HG03460 (cell line): ENCODE results near the gene SSUH2.
"Not testable (repeated sequence)": the region's sequence is repeated elsewhere in the genome, so short reads cannot be mapped to it uniquely, and the experiment has no call there.

ENCODE experiments used
- ATAC-seq: cut with Tn5 transposase; IDR thresholded peaks from one replicate; pipeline ENCODE4 v1.9.1; 2021; ENCODE audit not compliant: unreplicated experiment

The SSUH2 gene

GRCh38 chr3:8584661-8585060, 59.9 kb downstream of the SSUH2 start:
- no peak for ATAC-seq

- no peak for ATAC-seq
Observed at GRCh38 chr3:8581806-8582445, 62.7 kb downstream of the SSUH2 start.

GRCh38 chr3:8581373-8581772, 63.2 kb downstream of the SSUH2 start:
- no peak for ATAC-seq

GRCh38 chr3:8580434-8580833, 64.2 kb downstream of the SSUH2 start:
- not testable (repeated sequence) for ATAC-seq

GRCh38 chr3:8579943-8580342, 64.7 kb downstream of the SSUH2 start:
- ATAC-seq, result no peak

- peak; percentile 97 for ATAC-seq
Observed at GRCh38 chr3:8579096-8579495, 65.5 kb downstream of the SSUH2 start.

GRCh38 chr3:8578282-8578681, 66.3 kb downstream of the SSUH2 start:
- no peak for ATAC-seq

GRCh38 chr3:8576841-8577571, 67.6 kb downstream of the SSUH2 start:
- ATAC-seq, result no peak

- no peak for ATAC-seq
Observed at GRCh38 chr3:8576436-8576835, 68.2 kb downstream of the SSUH2 start.

- ATAC-seq, result no peak
Observed at GRCh38 chr3:8575364-8576104, 69.1 kb downstream of the SSUH2 start.

GRCh38 chr3:8574670-8575322, 69.8 kb downstream of the SSUH2 start:
- no peak for ATAC-seq

GRCh38 chr3:8574040-8574669, 70.4 kb downstream of the SSUH2 start:
- ATAC-seq, result no peak

GRCh38 chr3:8573342-8573926, 71.2 kb downstream of the SSUH2 start:
- ATAC-seq, result no peak

GRCh38 chr3:8571256-8571655, 73.3 kb downstream of the SSUH2 start:
- ATAC-seq, result no peak
